NCI-H1417 (cell line): Measurements from ENCODE around the gene BTBD16.

Source experiments
- DNase-seq, 3 experiments: peaks; one replicate each; lab custom pipeline; 2025; lab: John Stamatoyannopoulos, UW

The BTBD16 gene

DNA sequence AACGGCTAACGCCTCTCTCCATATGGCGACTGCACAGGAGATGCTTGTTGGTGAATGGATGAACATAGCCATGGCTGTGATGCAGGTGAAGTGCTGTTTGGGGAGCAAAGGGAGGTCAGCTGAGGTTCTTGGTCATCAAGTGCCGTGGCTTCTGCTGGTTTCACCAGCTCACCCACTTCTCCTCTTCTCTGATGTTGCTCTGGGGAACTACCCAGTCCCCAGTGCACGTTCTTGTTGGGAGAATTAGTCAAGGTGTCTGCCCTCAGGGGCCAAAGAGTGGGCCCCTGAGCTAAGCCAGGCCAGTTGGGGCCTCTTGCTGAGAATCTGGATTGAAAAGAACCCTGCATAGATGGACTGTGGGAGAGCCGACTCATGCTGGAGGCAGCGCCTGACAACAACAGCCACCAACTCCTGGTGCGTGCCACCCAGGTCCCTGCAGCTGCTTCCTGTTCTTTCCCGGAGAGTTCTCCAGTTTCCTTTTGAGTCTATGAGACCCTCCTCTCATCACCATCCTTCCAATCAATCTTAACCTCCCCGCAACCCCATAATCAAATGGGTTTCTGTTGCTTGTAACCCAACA, 3.0 kb downstream of the BTBD16 start:
- no peak for DNase-seq

DNA sequence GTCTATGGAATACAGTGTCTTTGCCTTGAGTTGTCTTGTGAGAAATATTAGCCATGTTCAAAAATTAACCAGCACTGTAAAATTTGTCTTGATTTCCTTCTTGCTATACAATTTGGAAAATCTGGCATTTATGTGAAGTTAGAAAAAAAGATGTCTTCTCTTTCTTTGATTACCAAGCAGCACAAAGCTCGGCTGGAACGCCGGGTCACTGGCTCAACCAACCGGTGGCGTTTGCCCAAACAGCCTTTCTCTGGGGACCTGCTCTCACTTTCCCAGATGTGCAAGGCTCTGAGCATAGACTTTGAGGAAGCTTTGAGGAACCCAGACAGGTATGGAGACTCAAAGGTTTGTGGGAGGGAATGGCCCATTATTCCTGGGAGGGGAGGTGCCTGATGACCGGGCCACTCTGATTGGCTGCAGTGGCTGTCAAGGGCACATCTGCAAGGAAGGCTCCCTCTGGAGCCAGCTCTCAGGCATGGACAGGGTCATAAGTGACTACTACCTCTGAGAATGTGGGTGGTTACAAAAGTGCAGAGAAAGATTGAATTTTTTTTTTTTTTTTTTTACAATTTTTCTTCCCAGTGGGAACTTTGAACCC, 5.6 kb downstream of the BTBD16 start:
- DNase-seq = no peak

GRCh38 chr10:122277526-122278136, 6.5 kb downstream of the BTBD16 start:
- no peak for DNase-seq

GRCh38 chr10:122279725-122280141, 8.6 kb downstream of the BTBD16 start:
- peak in 2 of 3 experiments; percentile 7 to 26 for DNase-seq

- DNase-seq = no peak
Measured at GRCh38 chr10:122280156-122280555, 9.1 kb downstream of the BTBD16 start.

DNA sequence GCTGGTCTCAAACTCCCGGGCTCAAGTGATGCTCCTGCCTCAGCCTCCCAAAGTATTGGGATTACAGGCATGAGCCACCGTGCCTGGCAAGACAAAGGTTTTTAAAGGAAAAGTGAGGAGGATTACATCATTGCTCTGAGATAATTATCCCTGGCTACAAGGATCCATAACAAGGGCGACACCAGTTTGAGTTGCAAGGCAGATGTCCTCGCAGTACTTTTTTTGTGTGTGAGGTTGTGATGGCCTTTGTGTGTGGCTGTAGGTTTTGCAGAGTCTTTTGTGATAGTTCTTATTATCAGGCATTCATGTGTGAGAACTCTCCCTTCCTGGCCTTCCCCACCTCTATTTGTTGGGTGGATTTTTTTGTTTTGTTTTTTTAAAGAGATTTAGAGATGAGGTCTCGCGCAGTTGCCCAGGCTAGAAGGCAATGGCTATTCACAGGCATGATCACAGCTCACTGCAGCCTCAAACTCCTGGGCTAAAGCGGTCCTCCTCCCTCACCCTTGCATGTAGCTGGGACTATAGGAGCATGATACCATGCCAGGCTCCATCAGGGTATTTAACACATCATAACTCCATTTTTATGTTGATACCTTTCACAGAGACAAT, 10.0 kb downstream of the BTBD16 start:
- no peak for DNase-seq

GRCh38 chr10:122281751-122282150, 10.7 kb downstream of the BTBD16 start:
- no peak for DNase-seq

- no peak for DNase-seq
Measured at GRCh38 chr10:122282253-122282671, 11.2 kb downstream of the BTBD16 start.

GRCh38 chr10:122282909-122283308, 11.8 kb downstream of the BTBD16 start:
- no peak for DNase-seq

DNA sequence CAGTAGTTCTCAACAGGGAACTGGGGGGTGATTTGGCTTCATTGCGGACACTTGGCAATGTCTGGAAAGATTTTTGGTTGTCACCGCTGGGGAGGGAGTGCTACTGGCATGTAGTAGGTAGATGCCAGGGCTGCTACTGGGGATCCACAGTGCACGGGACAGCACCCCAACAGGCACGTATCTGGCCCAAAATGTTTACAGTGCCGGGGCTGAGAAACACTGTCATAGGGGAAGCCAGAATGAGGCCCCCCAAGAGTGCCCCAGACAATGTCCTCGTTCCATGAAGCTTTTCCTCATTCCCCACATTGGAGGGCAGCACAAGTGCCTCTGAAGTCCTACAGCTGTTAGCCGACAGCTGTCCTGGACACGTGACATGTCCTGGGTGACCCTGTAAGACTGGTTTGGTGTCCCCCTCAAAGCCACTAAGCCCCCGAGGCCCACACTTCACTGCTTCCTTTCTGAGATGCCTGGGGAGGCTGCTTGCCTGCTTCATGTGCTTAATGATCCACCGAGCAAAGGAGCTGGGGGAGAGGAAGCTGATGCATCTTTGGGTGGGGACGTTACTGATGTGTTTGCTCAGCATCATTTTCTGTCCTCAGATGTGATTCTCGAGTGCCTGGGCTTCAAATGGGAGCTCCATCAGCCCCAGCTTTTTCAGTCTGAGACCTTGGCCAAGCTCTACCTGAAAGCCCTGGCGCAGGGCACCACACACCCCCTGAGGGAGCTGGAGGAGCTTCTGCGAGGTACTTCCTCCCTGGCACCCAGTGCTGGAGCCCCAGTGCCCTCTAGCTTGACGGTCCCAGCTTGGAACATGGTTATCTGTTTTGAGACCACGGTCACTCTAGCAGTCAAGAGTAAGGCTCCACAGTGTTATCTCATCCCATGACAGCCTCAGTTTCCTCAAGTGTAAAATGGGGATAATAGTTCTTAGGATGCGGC, 14.7 kb downstream of the BTBD16 start:
- DNase-seq = no peak

- DNase-seq = peak in 2 of 3 experiments; percentile 45 to 46
Measured at GRCh38 chr10:122286867-122287266, 15.8 kb downstream of the BTBD16 start.

- DNase-seq = no peak
Measured at GRCh38 chr10:122287570-122287969, 16.5 kb downstream of the BTBD16 start.

- no peak for DNase-seq
Measured at GRCh38 chr10:122288262-122288661, 17.2 kb downstream of the BTBD16 start.

DNA sequence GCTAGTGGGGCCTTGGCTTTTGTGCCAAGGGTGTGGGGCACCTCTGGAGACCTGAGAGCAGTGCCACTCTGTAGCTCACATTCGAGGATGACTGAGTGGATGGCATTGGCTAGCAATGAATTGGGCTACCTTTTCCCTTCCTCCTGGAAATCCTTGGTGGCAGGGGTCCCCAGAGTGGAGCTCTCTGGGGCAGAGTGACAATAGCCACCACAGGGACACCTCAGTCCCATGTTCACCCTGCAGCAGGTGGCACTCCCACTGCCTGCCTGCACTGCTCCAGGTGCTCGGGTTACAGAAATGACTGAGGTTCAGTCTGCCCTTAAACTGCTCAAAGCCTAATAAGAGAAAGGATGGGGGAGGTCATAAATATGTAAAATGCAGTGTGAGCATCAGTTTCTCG, 17.8 kb downstream of the BTBD16 start:
- no peak for DNase-seq

GRCh38 chr10:122290334-122290733, 19.2 kb downstream of the BTBD16 start:
- no peak for DNase-seq

GRCh38 chr10:122290833-122291532, 19.9 kb downstream of the BTBD16 start:
- no peak for DNase-seq

DNA sequence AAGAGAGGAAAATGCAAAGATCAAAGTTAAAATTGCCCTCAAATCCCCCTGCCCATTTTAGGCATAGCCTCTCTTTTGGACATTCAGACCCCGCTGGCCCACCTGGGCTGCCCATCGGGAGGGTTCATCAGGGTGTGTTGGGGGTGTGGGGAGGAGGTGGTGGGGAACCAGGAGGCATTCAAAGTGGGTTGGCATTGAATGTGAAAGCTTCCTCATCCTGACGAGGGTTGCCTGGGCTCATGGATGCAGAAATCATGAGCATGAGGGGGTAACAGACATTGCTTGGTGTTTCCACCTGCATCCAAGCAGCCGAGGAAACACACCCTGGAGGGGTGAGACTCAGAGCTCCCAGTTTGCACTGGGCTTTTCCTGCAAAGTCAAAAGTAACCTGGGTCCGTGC, 20.6 kb downstream of the BTBD16 start:
- no peak for DNase-seq

GRCh38 chr10:122292376-122292775, 21.3 kb downstream of the BTBD16 start:
- DNase-seq = no peak

DNA sequence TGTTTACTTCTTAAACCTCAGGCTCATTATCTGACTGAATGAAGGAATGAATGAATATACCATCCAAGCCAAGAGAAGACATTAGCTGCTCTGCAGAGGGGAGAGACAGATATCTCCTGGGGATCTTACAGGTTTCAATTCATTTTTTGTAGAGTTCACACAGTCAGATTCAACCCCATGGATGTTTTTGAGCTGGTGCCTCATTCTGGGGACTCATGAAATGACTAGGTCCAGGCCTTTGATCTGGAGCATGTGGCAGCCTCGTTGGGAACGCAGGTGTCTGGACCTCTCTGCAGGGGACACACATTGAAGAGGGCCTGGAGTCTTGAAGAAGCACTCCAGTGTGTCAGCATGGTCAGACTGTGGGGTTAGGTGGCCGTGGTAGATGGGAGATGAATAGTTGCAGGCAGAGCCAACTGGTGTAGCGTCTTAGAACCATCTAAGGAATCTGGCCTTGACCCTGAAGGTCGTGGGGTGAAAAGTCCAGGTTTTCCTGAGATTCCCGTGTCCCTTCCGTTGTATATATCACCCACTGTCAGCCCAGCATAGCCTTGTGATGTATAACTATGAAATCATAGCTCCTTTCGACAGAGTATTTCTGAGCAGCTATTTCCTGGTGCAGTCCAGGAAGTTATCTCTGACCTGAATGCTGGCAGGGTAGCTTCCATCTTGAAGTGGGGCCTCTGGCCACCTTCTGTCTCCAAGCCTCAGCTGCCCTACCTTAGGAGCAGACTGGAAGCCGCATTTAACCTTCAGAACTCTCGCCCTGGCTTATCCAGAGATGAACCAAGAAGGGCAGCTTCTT, 22.3 kb downstream of the BTBD16 start:
- DNase-seq = no peak

DNA sequence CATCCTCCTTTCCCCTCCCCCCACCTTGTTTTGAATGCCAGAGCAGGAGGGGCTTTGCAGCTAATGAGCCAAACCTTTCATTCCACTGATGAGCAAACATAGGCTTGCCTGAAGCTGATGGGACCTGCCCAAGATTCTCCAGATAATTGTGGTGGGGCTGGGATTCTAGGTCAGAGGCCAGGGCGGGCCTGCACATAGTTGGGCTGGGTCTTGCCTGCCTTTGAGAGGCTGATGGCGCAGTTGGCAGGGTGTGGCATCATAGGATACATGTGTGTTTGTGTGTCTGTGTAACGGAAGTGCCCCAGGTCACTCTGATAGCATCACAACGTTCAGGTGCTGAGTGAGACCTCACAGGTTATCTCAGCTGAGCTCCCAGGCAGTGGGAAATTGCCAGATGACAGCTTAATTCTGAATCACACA, 22.9 kb downstream of the BTBD16 start:
- no peak for DNase-seq
